ENCODE measurements around the gene ISCA1. TPM values are rescaled to one million over a fixed set of nuclear protein-coding genes. Genes with fewer than 3 reads are reported as not detected.

Gene ISCA1
- total and polyA plus RNA-seq, 2 of the 8 experiments (the other 6 are each of a cell fraction or from before 2014, with no cell fraction given) = 35.0 to 40.0 TPM

DNA sequence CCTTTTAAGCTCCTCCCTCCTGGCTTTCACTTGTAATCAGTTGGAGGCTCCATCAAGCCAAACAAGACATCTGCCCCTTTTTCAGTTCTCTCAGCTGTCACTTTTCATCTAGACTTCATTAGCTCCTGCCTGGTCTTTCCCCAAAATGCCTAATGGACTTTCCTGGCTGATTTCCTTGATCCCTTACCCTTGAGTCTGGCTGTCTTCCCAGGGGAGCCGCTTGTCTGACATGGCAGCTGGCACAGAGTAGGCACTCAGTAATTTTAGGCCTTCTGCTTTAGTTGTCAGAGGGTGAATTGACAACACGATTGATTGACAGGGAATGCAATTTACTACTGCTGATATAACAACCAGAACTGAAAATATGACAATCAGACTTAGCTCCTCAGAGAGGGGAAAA is 24.9 kb downstream of the ISCA1 start:
- Histone ChIP-seq H3K23me2 (ENCODE audit: low read depth, low read length) (no peaks in the 10 kb centered on the region), H3K27me3 (replicated peaks in 1 of 4; ENCODE audit: control insufficient read depth in 3 of 4, extremely low read depth in 1 of 4, insufficient read depth in 3 of 4, low read length in 3 of 4) (no peaks in the 10 kb centered on the region), H2BK15ac (ENCODE audit: low read length) (no peak overlapping the region), H2BK120ac (replicated peaks; ENCODE audit: low read depth, low read length) (no peak overlapping the region), H4K91ac (replicated peaks; ENCODE audit: insufficient read length, low read length) (no peak overlapping the region), H3K27ac (ENCODE audit: low read depth, low read length) (no peak overlapping the region), H4K5ac (ENCODE audit: insufficient read length, low read depth, low read length) (no peak overlapping the region), H3K4me3 (ENCODE audit: extremely low read depth in 1 of 4, insufficient read depth in 2 of 4, low read depth in 3 of 4, low read length in 4 of 4) (no peak overlapping the region), H3K18ac (ENCODE audit: extremely low read depth, low read length) (no peak overlapping the region), H3K9ac (replicated peaks in 1 of 4; ENCODE audit: extremely low read depth in 1 of 4, low read depth in 3 of 4, low read length in 3 of 4) (no peak overlapping the region), H2BK12ac (ENCODE audit: low read depth, low read length) (no peak overlapping the region), H3K4me1 (replicated peaks in 1 of 4; ENCODE audit: control insufficient read depth in 3 of 4, insufficient read depth in 4 of 4, low read length in 3 of 4) (no peaks in the 10 kb centered on the region), H3K79me1 (ENCODE audit: low read depth, low read length) (no peaks in the 10 kb centered on the region), H3K36me3 (ENCODE audit: control insufficient read depth in 2 of 4, insufficient read depth in 4 of 4, low read length in 3 of 4) (no peaks in the 10 kb centered on the region), H3K4me2 (ENCODE audit: insufficient read depth in 1 of 2, low read depth in 2 of 2, low read length in 2 of 2) (no peak overlapping the region), H3K56ac (replicated peaks; ENCODE audit: insufficient read length, low read depth, low read length) (no peak overlapping the region), H3K9me3 (ENCODE audit: insufficient read depth in 2 of 2, low read depth in 1 of 2, low read length in 1 of 2) (peaks cover 6% of the 10 kb centered on the region in 2 experiments; a peak in 3 of 4 replicates), H2AFZ (ENCODE audit: low read length) (no peak overlapping the region), H3K4ac (replicated peaks; ENCODE audit: insufficient read length, low read depth, low read length) (no peak overlapping the region), H3K23ac (ENCODE audit: insufficient read length) (no peak overlapping the region), H3K79me2 (ENCODE audit: control insufficient read depth in 1 of 2, insufficient read depth in 2 of 2, low read length in 2 of 2) (no peaks in the 10 kb centered on the region), H4K8ac (ENCODE audit: extremely low read depth, insufficient read depth, low read length) (no peak overlapping the region), H2BK20ac (ENCODE audit: low read length) (no peak overlapping the region), H3K14ac (ENCODE audit: insufficient read length) (no peak overlapping the region), H4K20me1 (replicated peaks in 1 of 2; ENCODE audit: control insufficient read depth in 1 of 2, insufficient read depth in 2 of 2, low read length in 2 of 2) (no peaks in the 10 kb centered on the region), H2AK5ac (ENCODE audit: low read depth, low read length) (no peak overlapping the region), H2BK5ac (ENCODE audit: low read depth, low read length) (no peak overlapping the region)
- CTCF ChIA-PET (ENCODE audit: partially characterized antibody) = interaction anchor here (0.6 to 3.7 kb wide), 7 partner anchors 11 to 210 kb away, joined by 3 to 17 read pairs (median 4); no protein-coding TSS in a partner anchor
- POLR2A ChIA-PET (ENCODE audit: partially characterized antibody) = no interaction called here
- DNase-seq (ENCODE audit: low read depth in 1 of 2, low spot score in 2 of 2) (no peak), FAIRE-seq (no peak)
- 94% methylated on average over 2 of the region's 2 CpGs; no CpG with 5 or more reads in 1 of the 2 experiments for WGBS, 2 experiments (ENCODE audit: extremely low coverage in 1 of 2, insufficient coverage in 1 of 2, insufficient read length in 1 of 2, insufficient replicate concordance in 2 of 2, low coverage in 1 of 2, low lambda C conversion rate in 2 of 2, missing lambda C conversion rate in 1 of 2)
- no peak for TF ChIP-seq EP300 (IDR thresholded peaks at IDR 0.05; ENCODE audit: borderline replicate concordance in 1 of 2, low read depth in 2 of 2, low read length in 2 of 2)
- no peak for TF ChIP-seq SP2 (IDR thresholded peaks at IDR 0.05; ENCODE audit: low read length)
- no peak for TF ChIP-seq EZH2 (IDR thresholded peaks at IDR 0.05; ENCODE audit: low read depth, low read length, severe bottlenecking)
- no peak for TF ChIP-seq PHF8 (conservative IDR thresholded peaks at IDR 0.05; ENCODE audit: low read depth, low read length)
- TF ChIP-seq, protein P1, sequence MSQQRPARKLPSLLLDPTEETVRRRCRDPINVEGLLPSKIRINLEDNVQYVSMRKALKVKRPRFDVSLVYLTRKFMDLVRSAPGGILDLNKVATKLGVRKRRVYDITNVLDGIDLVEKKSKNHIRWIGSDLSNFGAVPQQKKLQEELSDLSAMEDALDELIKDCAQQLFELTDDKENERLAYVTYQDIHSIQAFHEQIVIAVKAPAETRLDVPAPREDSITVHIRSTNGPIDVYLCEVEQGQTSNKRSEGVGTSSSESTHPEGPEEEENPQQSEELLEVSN (IDR thresholded peaks at IDR 0.05) = no peak
- TF ChIP-seq MAFK (IDR thresholded peaks at IDR 0.05; ENCODE audit: low read depth, low read length) = no peak
- no peak for TF ChIP-seq CHD1 (IDR thresholded peaks at IDR 0.05; ENCODE audit: low read depth, low read length)
- TF ChIP-seq POLR2A (IDR thresholded peaks at IDR 0.05; ENCODE audit: control extremely low read depth in 1 of 2, low read depth in 2 of 2, low read length in 2 of 2) = no peak
- TF ChIP-seq SP4 (IDR thresholded peaks at IDR 0.05; ENCODE audit: low read length) = no peak
- TF ChIP-seq SIX5 (IDR thresholded peaks at IDR 0.05; ENCODE audit: low read depth, low read length) = no peak
- TF ChIP-seq KDM1A (IDR thresholded peaks at IDR 0.05; ENCODE audit: borderline replicate concordance, low read length) = no peak
- no peak for TF ChIP-seq SIN3A (conservative IDR thresholded peaks at IDR 0.05 in 1 of 2, IDR thresholded peaks at IDR 0.05 in 1 of 2; ENCODE audit: low read depth in 1 of 2, low read length in 2 of 2)
- TF ChIP-seq, protein P2, sequence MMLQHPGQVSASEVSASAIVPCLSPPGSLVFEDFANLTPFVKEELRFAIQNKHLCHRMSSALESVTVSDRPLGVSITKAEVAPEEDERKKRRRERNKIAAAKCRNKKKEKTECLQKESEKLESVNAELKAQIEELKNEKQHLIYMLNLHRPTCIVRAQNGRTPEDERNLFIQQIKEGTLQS (IDR thresholded peaks at IDR 0.05; ENCODE audit: insufficient read depth, low read depth, low read length) = no peak
- no peak for TF ChIP-seq ASH2L (IDR thresholded peaks at IDR 0.05; ENCODE audit: low read length)

All from H1 (cell line).